PC-3 (cell line): ENCODE data around the gene NIPSNAP2. TPM values are rescaled to one million over a fixed set of nuclear protein-coding genes. Genes with fewer than 3 reads are reported as not detected.

Experiments used
- ATAC-seq: fragments of 200-7000 bp; cut with Tn5 transposase; 2 replicates; pipeline ENCODE4 v1.9.1; 2020; ENCODE audit warnings: mild to moderate bottlenecking, moderate library complexity
- BruUV-seq: library from RNA; stranded (reverse); fragments of 400-500 nt; replicated peaks from 2 replicates; lab custom pipeline; 2021; lab: Mats Ljungman, UMichigan
- CTCF ChIA-PET: fragments of 300-600 bp; sonication (Branson Sonifier 250); formaldehyde crosslinking; loops from one replicate; lab custom pipeline; 2022; ENCODE audit warnings: antibody characterized with exemption; lab: Charles Lee
- POLR2A ChIA-PET: fragments of 300-600 bp; sonication (Branson Sonifier 250); formaldehyde crosslinking; loops from one replicate; lab custom pipeline; 2022; ENCODE audit warnings: antibody characterized with exemption; ENCODE audit not compliant: unreplicated experiment; lab: Charles Lee
- DNase-seq: peaks from one replicate; pipeline ENCODE4 v3.0.0-alpha.2; 2015
- H2AFZ ChIP-seq: fragments of 300-600 bp; sonication (generic); 2 replicates; pipeline ENCODE4 v1.6.0; 2016; ENCODE audit warnings: antibody characterized with exemption, low read length
- H3F3A ChIP-seq: fragments of 300-600 bp; sonication (generic); one replicate; pipeline ENCODE4 v1.6.0; 2017; ENCODE audit warnings: antibody characterized with exemption, low read length, control low read depth, mild to moderate bottlenecking; ENCODE audit not compliant: unreplicated experiment
- H3K27ac ChIP-seq: fragments of 300-600 bp; sonication (generic); 2 replicates; pipeline ENCODE4 v1.5.1; 2016; ENCODE audit warnings: mild to moderate bottlenecking, low read length
- H3K27me3 ChIP-seq: fragments of 300-600 bp; sonication (generic); 2 replicates; pipeline ENCODE4 v1.6.1; 2016; ENCODE audit warnings: low read length, mixed read lengths
- H3K36me3 ChIP-seq: fragments of 300-600 bp; sonication (generic); 2 replicates; pipeline ENCODE4 v1.6.1; 2016; ENCODE audit warnings: low read depth, mixed run types, low read length, mixed read lengths
- H3K4me1 ChIP-seq: fragments of 300-600 bp; sonication (generic); 2 replicates; pipeline ENCODE4 v1.5.1; 2016; ENCODE audit warnings: low read length; ENCODE audit not compliant: insufficient read depth
- H3K4me2 ChIP-seq: fragments of 300-600 bp; sonication (generic); 2 replicates; pipeline ENCODE4 v1.6.0; 2016; ENCODE audit warnings: low read length
- H3K4me3 ChIP-seq: fragments of 300-600 bp; sonication (generic); 2 replicates; pipeline ENCODE4 v1.5.1; 2016; ENCODE audit warnings: mild to moderate bottlenecking, low read length, mixed read lengths
- H3K79me2 ChIP-seq: fragments of 300-600 bp; sonication (generic); 2 replicates; pipeline ENCODE4 v1.6.1; 2017; ENCODE audit warnings: low read length, mixed read lengths
- H3K9ac ChIP-seq: fragments of 300-600 bp; sonication (generic); 2 replicates; pipeline ENCODE4 v1.6.0; 2016; ENCODE audit warnings: mild to moderate bottlenecking, low read length
- H3K9me2 ChIP-seq: fragments of 300-600 bp; sonication (generic); replicated peaks from 2 replicates; pipeline ENCODE4 v1.6.1; 2016; ENCODE audit warnings: mixed run types, low read length, mixed read lengths
- H3K9me3 ChIP-seq: fragments of 300-600 bp; sonication (generic); 2 replicates; pipeline ENCODE4 v1.6.1; 2016; ENCODE audit warnings: low read length, mixed read lengths
- H4K20me1 ChIP-seq: fragments of 300-600 bp; sonication (generic); 2 replicates; pipeline ENCODE4 v1.6.1; 2016; ENCODE audit warnings: low read length, mixed read lengths
- EZH2 ChIP-seq: fragments of 300-600 bp; sonication (generic); IDR thresholded peaks from one replicate; pipeline ENCODE4 v1.6.1; 2017; ENCODE audit warnings: antibody characterized with exemption, mild to moderate bottlenecking, low read length; ENCODE audit not compliant: unreplicated experiment
- EZH2phosphoT487 ChIP-seq: fragments of 300-600 bp; sonication (generic); IDR thresholded peaks from 2 replicates; pipeline ENCODE4 v1.6.1; 2018; ENCODE audit warnings: mild to moderate bottlenecking, antibody characterized with exemption, low read length, borderline replicate concordance
- intact Hi-C: fragments of 100-400 bp; cut with micrococcal nuclease; formaldehyde crosslinking; loops from 2 replicates; pipeline ENCODE4 v1.9.0; 2023
- total RNA-seq: library from RNA; depleted of rRNA; stranded (reverse); fragments of >200 nt; gene quantifications from 2 replicates; pipeline ENCODE4 v1.2.3, GENCODE V29; 2014
- TF ChIP-seq, protein P1 (sequence below): fragments of 300-600 bp; sonication (generic); conservative IDR thresholded peaks from 2 replicates; pipeline ENCODE4 v1.5.1; 2017; ENCODE audit warnings: antibody characterized with exemption, low read depth, mild to moderate bottlenecking, low read length

The NIPSNAP2 gene
- total RNA-seq, 1 experiment from 2014 or later, result 63.9 TPM

DNA sequence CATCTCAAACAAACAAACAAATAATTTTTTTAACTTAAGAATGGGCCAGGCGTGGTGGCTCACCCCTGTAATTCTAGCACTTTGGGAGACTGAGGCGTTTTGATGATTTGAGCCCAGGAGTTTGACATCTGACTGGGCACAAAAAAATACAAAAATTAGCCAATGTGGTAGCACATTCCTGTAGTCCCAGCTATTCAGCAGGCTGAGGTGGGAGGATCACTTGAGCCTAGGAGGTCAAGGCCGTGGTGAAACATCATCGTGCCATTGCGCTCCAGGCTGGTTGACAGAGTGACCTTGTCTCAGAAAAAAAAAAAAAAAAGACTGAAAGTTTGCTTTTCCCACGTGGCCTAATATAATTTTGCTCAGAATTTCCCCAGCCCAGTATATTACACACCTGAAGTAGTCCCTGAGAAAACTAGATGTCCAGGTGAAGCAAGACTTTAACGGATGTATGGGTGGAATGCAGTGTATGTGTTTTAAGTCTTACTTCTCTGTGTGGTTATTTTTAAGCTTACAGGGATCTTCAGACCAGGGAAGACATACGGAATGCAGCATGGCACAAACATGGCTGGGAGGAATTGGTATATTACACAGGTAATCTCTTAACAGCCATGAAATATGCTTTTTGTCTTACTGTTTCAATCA, 32.6 kb downstream of the NIPSNAP2 start:
- TF ChIP-seq, protein P1, sequence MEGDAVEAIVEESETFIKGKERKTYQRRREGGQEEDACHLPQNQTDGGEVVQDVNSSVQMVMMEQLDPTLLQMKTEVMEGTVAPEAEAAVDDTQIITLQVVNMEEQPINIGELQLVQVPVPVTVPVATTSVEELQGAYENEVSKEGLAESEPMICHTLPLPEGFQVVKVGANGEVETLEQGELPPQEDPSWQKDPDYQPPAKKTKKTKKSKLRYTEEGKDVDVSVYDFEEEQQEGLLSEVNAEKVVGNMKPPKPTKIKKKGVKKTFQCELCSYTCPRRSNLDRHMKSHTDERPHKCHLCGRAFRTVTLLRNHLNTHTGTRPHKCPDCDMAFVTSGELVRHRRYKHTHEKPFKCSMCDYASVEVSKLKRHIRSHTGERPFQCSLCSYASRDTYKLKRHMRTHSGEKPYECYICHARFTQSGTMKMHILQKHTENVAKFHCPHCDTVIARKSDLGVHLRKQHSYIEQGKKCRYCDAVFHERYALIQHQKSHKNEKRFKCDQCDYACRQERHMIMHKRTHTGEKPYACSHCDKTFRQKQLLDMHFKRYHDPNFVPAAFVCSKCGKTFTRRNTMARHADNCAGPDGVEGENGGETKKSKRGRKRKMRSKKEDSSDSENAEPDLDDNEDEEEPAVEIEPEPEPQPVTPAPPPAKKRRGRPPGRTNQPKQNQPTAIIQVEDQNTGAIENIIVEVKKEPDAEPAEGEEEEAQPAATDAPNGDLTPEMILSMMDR, result no peak
- TF ChIP-seq EZH2phosphoT487 (no peak), EZH2 (no peak)
- no peak for DNase-seq
- Histone ChIP-seq H3K27ac (no peak overlapping the region), H2AFZ (no peak overlapping the region), H3K79me2 (no peaks in the 10 kb centered on the region), H3K27me3 (no peaks in the 10 kb centered on the region), H3K4me2 (no peak overlapping the region), H3K36me3 (peaks cover 7% of the 10 kb centered on the region; the same call in 1 of the 2 replicates), H3K4me1 (no peaks in the 10 kb centered on the region), H3K9me3 (no peaks in the 10 kb centered on the region), H4K20me1 (no peaks in the 10 kb centered on the region), H3K4me3 (no peak overlapping the region), H3K9me2 (no peaks in the 10 kb centered on the region), H3F3A (no peaks in the 10 kb centered on the region), H3K9ac (no peak overlapping the region)
- ChIA-PET CTCF (no interaction called here), POLR2A (no interaction called here)
- ATAC-seq, result no peak
- BruUV-seq, result no TSS peak
- intact Hi-C loops, result no loop called here

- ChIA-PET POLR2A (no interaction called here), CTCF (no interaction called here)
- Histone ChIP-seq H4K20me1 (no peaks in the 10 kb centered on the region), H3K27me3 (no peaks in the 10 kb centered on the region), H3K4me2 (no peak overlapping the region), H3K9ac (no peak overlapping the region), H3K36me3 (peaks cover 4% of the 10 kb centered on the region; the same call in 1 of the 2 replicates), H3K27ac (no peak overlapping the region), H3F3A (no peaks in the 10 kb centered on the region), H3K79me2 (no peaks in the 10 kb centered on the region), H3K9me3 (no peaks in the 10 kb centered on the region), H3K9me2 (no peaks in the 10 kb centered on the region), H3K4me3 (no peak overlapping the region), H2AFZ (no peak overlapping the region), H3K4me1 (no peaks in the 10 kb centered on the region)
- TF ChIP-seq EZH2 (no peak), EZH2phosphoT487 (no peak)
- TF ChIP-seq, protein P1, result no peak
- ATAC-seq (no peak), DNase-seq (no peak)
- no TSS peak for BruUV-seq
- intact Hi-C loops, result loop anchor here (1.0 to 2.0 kb wide), 2 partner anchors 71 to 363 kb away; no protein-coding TSS in a partner anchor
Observed at GRCh38 chr7:56003749-56004148, 39.4 kb downstream of the NIPSNAP2 start.

DNA sequence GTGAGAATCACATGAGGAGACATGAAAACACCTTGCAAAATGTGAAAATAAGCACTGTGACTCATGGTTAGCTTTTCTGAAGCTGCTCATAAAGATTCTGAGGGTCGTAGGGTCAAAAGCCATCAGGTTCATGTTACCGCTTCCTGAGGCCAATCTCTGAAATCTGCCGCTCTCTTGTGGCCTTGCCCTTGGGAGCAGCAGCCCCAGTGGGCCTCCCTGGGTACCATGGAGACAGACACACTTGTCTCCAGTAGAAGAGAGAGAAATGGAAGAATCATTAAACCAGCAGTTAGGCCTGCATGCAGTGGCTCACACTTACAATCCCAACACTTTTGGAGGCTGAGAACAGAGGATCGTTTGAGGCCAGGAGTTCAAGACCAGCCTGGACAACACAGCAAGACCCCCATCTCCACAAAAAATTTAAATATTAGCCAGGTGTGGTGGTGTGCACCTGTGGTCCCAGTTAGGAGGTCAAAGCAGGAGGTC, 42.8 kb downstream of the NIPSNAP2 start:
- H3K4me1 ChIP-seq, result no peaks in the 10 kb centered on the region
- H3K79me2 ChIP-seq, result no peaks in the 10 kb centered on the region
- BruUV-seq, result TSS peak; percentile 8
- no peaks in the 10 kb centered on the region for H3K27me3 ChIP-seq
- H3K9me3 ChIP-seq, result no peaks in the 10 kb centered on the region
- intact Hi-C loops, result no loop called here
- ChIA-PET POLR2A (no interaction called here), CTCF (interaction anchor here (1.0 kb wide), 1 partner anchor 41 kb away, joined by 3 read pairs; no protein-coding TSS in a partner anchor)
- H3K36me3 ChIP-seq, result no peaks in the 10 kb centered on the region
- no peak for DNase-seq
- no peak for ATAC-seq
- no peak overlapping the region for H3K9ac ChIP-seq
- no peak overlapping the region for H3K4me3 ChIP-seq
- no peaks in the 10 kb centered on the region for H3F3A ChIP-seq
- H4K20me1 ChIP-seq, result no peaks in the 10 kb centered on the region
- no peak overlapping the region for H2AFZ ChIP-seq
- no peak for TF ChIP-seq EZH2
- TF ChIP-seq, protein P1, result no peak
- no peak for TF ChIP-seq EZH2phosphoT487
- no peak overlapping the region for H3K4me2 ChIP-seq
- no peaks in the 10 kb centered on the region for H3K9me2 ChIP-seq
- no peak overlapping the region for H3K27ac ChIP-seq
